Body of pancreas (tissue), 4 donors: Measurements from ENCODE around the gene SRBD1.

ENCODE experiments used
- POLR2A ChIP-seq, 3 donors: fragments of 450-650 bp; IDR thresholded peaks; one replicate each; pipeline ENCODE4 v1.6.1; 2016; ENCODE audit warnings: antibody characterized with exemption in 3 of 3, mild to moderate bottlenecking in 2 of 3
- TF ChIP-seq, protein P1 (sequence below), 7 experiments: fragments of 450-650 bp in 4 of 7; fragments of 200-600 bp in 3 of 7; sonication (generic) in 3 of 7; IDR thresholded peaks; one replicate each; pipeline ENCODE4 v1.5.1; 2016 to 2019; ENCODE audit warnings: antibody characterized with exemption in 7 of 7

DNA sequence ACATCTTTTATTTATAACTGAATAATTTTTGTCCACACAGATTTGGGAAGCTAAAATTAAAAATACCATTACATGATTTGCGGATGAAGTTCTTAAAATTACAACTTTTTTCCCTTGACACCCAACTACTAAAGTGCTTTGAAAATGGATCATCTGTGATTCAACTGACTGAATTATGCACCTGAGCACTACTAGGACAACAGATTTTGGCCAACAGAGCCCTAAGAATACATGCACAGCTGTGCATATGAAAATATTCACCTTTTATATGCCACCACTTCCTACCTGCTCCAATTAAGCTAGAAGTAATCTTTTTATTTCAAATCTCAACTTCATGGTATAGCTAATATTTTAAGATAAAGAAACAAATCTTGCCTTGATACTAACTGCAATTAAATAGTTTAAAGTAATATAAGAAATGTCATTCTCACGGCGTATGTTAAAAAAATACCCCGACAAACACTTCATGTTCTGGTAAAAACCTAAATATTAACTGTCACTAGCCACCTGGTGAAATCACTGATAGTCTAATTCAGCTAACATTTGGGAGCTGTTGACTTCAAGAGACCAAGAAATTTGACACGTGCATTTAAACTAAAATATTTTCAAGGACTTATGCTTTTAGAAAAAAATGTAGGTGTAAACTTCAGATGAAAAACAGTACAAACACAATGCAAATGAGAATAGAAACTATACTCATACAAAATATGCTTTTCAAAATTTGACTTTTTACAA, 153.7 kb downstream of the SRBD1 start:
- TF ChIP-seq, protein P1, sequence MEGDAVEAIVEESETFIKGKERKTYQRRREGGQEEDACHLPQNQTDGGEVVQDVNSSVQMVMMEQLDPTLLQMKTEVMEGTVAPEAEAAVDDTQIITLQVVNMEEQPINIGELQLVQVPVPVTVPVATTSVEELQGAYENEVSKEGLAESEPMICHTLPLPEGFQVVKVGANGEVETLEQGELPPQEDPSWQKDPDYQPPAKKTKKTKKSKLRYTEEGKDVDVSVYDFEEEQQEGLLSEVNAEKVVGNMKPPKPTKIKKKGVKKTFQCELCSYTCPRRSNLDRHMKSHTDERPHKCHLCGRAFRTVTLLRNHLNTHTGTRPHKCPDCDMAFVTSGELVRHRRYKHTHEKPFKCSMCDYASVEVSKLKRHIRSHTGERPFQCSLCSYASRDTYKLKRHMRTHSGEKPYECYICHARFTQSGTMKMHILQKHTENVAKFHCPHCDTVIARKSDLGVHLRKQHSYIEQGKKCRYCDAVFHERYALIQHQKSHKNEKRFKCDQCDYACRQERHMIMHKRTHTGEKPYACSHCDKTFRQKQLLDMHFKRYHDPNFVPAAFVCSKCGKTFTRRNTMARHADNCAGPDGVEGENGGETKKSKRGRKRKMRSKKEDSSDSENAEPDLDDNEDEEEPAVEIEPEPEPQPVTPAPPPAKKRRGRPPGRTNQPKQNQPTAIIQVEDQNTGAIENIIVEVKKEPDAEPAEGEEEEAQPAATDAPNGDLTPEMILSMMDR (IDR thresholded peaks at IDR 0.05) = no peak
- no peak for TF ChIP-seq POLR2A (IDR thresholded peaks at IDR 0.05)
